Adrenal gland (tissue), 12 donors: ENCODE measurements around the gene EPB41L4B. TPM values are rescaled to one million over a fixed set of nuclear protein-coding genes. Genes with fewer than 3 reads are reported as not detected.

Experiments
- DNase-seq, 7 donors: peaks; one replicate each; pipeline ENCODE4 v3.0.0-alpha.2; 2019 to 2020
- H3K27ac ChIP-seq, 5 donors: fragments of 200-600 bp; sonication (generic) in 4 of 5; 1 replicate in 3 of 5; 2 replicates in 2 of 5; pipeline versions ENCODE4 v1.5.1 to v1.8.0; 2016 to 2020; ENCODE audit warnings: mild to moderate bottlenecking in 1 of 5
- H3K27me3 ChIP-seq: fragments of 200-600 bp; 2 replicates; pipeline ENCODE4 v1.8.0; 2021
- H3K36me3 ChIP-seq, 2 donors: fragments of 200-600 bp; replicated peaks in 1 of 2; 1 replicate in 1 of 2; 2 replicates in 1 of 2; pipeline versions ENCODE4 v1.5.1 to v1.8.0; 2018 to 2022
- H3K4me1 ChIP-seq, 2 donors: fragments of 200-600 bp; replicated peaks in 1 of 2; 1 replicate in 1 of 2; 2 replicates in 1 of 2; pipeline versions ENCODE4 v1.5.1 to v1.8.0; 2018 to 2021
- H3K4me3 ChIP-seq, 4 donors: fragments of 200-600 bp; sonication (generic) in 3 of 4; one replicate each; pipeline ENCODE4 v1.5.1; 2016 to 2018
- H3K9me3 ChIP-seq, 3 donors: fragments of 200-600 bp; sonication (generic) in 1 of 3; replicated peaks in 1 of 3; 1 replicate in 2 of 3; 2 replicates in 1 of 3; pipeline versions ENCODE4 v1.5.1 to v1.8.0; 2016 to 2021
- CTCF ChIP-seq, 6 experiments: fragments of 450-650 bp in 4 of 6; fragments of 200-600 bp in 2 of 6; sonication (generic) in 1 of 6; IDR thresholded peaks; 1 replicate in 5 of 6; 2 replicates in 1 of 6; pipeline versions ENCODE4 v1.5.1 to v1.8.0; 2016 to 2021; ENCODE audit warnings: antibody characterized with exemption in 6 of 6, mild to moderate bottlenecking in 2 of 6, moderate library complexity in 1 of 6
- POLR2A ChIP-seq, 2 donors: fragments of 450-650 bp; IDR thresholded peaks; one replicate each; pipeline ENCODE4 v1.6.1; 2017; ENCODE audit warnings: antibody characterized with exemption in 2 of 2, mild to moderate bottlenecking in 2 of 2, moderate library complexity in 1 of 2
- WGBS, 4 donors: extraction: QIAGEN DNeasy Blood & Tissue Kit in 2 of 4; methylation state at CpG; one replicate each; pipeline versions ENCODE4 v1.1.5 to v1.1.7; 2013 to 2017; 5-methylcytosine and 5-hydroxymethylcytosine counted together
- intact Hi-C, 2 donors: fragments of 100-400 bp; cut with DNase I; formaldehyde crosslinking; loops; one replicate each; pipeline versions ENCODE4 v1.14.1 to v1.15.0; 2022 to 2023
- polyA plus RNA-seq, 3 donors: library from polyadenylated mRNA; stranded (reverse); fragments of 200-250 nt in 2 of 3; fragments of 350-450 nt in 1 of 3; fragmentation: Illumina TruSeq in 1 of 3; extraction: RNeasy Lipid Tissue Mini Kit (QIAGEN cat#74804) in 1 of 3; gene quantifications; one replicate each; pipeline ENCODE4 v1.2.3, GENCODE V29; 2013 to 2014
- total RNA-seq, 9 donors: library from RNA; depleted of rRNA in 4 of 9; stranded (reverse); fragments of >200 nt in 4 of 9; fragments of 120-200 nt in 1 of 9; fragmentation: NEBNext Ultra II Directional in 1 of 9; extraction: Animal tissue kit (Norgen Biotek cat#: 25700) in 1 of 9; gene quantifications; one replicate each; pipeline versions ENCODE4 v1.1.0 to v1.2.4, GENCODE V29; 2013 to 2023
- donor health status: healthy with polysubstance abuse.
- donor health status: Bipolar disorder and iron deficiency.
- donor health status: DM: yes; HTN: yes; CAD: no.
- donor health status: DM: no; HTN: no; CAD: no.
- donor health status: DM: no; HTN: no; CAD: no.
- donor health status: DM: yes; HTN: yes; CAD: no.

EPB41L4B gene
- total and polyA plus RNA-seq, 12 donors, result 7.4 to 37.2 (median 18.7) TPM

- TF ChIP-seq POLR2A (IDR thresholded peaks at IDR 0.05) (no peak), CTCF (IDR thresholded peaks at IDR 0.05) (no peak)
- WGBS, 4 donors, result 78 to 87% (median 81%) methylated on average over 2 of the region's 2 CpGs
Measured at GRCh38 chr9:109335929-109336328, 15.1 kb upstream of the EPB41L4B start.

GRCh38 chr9:109335121-109335520, 14.3 kb upstream of the EPB41L4B start:
- intact Hi-C loops, result no loop called here
- 80 to 85% (median 82%) methylated on average over 7 of the region's 7 CpGs for WGBS, 4 donors

More at GRCh38 chr9:109335929-109336328, 15.1 kb upstream of the EPB41L4B start:
- no peaks in the 10 kb centered on the region for H3K27me3 ChIP-seq
- no peaks in the 10 kb centered on the region for H3K36me3 ChIP-seq
- no peak for DNase-seq
- intact Hi-C loops, result no loop called here
- peaks cover 6 to 9% of the 10 kb centered on the region in 2 donors for H3K4me1 ChIP-seq
- H3K27ac ChIP-seq, result no peak overlapping the region
- no peaks in the 10 kb centered on the region for H3K9me3 ChIP-seq
- no peak overlapping the region for H3K4me3 ChIP-seq

DNA sequence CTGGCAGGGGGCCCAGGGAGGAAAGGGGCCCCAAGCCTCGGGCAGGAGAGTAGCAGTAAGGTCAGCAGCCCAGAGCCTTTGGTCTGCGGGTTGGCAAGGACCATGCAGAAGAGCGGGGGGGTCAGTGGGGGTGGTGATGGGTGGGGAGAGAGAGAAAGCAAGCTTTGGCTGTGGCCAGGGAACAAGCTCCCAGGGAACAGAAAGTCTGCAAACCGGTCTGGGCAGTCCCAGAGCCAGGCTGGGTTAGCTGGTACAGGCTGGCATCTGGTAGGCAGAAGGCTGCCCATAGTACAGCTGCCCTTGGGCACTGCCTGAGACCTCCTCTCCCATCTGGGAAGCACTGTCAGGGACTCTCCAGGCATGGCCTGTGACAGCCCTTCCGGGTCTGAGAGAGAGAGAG, 10.5 kb upstream of the EPB41L4B start:
- Histone ChIP-seq H3K4me1 (peaks cover 14 to 26% of the 10 kb centered on the region in 2 donors), H3K4me3 (no peak overlapping the region), H3K27me3 (no peaks in the 10 kb centered on the region), H3K27ac (peak overlapping the region in 3 of 5 donors; percentile 30 to 57 (median 48)), H3K36me3 (no peaks in the 10 kb centered on the region), H3K9me3 (no peaks in the 10 kb centered on the region)
- intact Hi-C loops, result no loop called here
- 13 to 32% (median 27%) methylated on average over 4 to 5 of the region's 5 CpGs for whole genome bisulfite sequencing, 4 donors
- TF ChIP-seq CTCF (IDR thresholded peaks at IDR 0.05) (no peak), POLR2A (IDR thresholded peaks at IDR 0.05) (no peak)
- peak; percentile 66 to 85 (median 80) for DNase-seq

More at GRCh38 chr9:109335121-109335520, 14.3 kb upstream of the EPB41L4B start:
- peaks cover 6 to 14% of the 10 kb centered on the region in 2 donors for H3K4me1 ChIP-seq
- no peaks in the 10 kb centered on the region for H3K36me3 ChIP-seq
- TF ChIP-seq CTCF (IDR thresholded peaks at IDR 0.05) (no peak), POLR2A (IDR thresholded peaks at IDR 0.05) (no peak)
- H3K27ac ChIP-seq, result no peak overlapping the region
- no peak overlapping the region for H3K4me3 ChIP-seq
- DNase-seq, result no peak
- H3K9me3 ChIP-seq, result no peaks in the 10 kb centered on the region
- H3K27me3 ChIP-seq, result no peaks in the 10 kb centered on the region

GRCh38 chr9:109329638-109330258, 8.9 kb upstream of the EPB41L4B start:
- no peak for TF ChIP-seq CTCF (IDR thresholded peaks at IDR 0.05)
- peak; percentile 64 to 82 (median 75) for DNase-seq
- H3K27ac ChIP-seq, result peak overlapping the region; percentile 66 to 94 (median 81)
- peaks cover 14 to 26% of the 10 kb centered on the region in 2 donors for H3K4me1 ChIP-seq
- no peaks in the 10 kb centered on the region for H3K27me3 ChIP-seq
- H3K9me3 ChIP-seq, result no peaks in the 10 kb centered on the region
- WGBS, 4 donors, result 30 to 40% (median 34%) methylated on average over 11 of the region's 11 CpGs
- intact Hi-C loops, result loop anchor here in 1 of 2 donors (10.0 kb wide), 1 partner anchor 135 kb away; no protein-coding TSS in a partner anchor
- H3K4me3 ChIP-seq, result peak overlapping the region in 1 of 4 donors; percentile 15
- H3K36me3 ChIP-seq, result no peaks in the 10 kb centered on the region
